HG02973 (cell line): ENCODE data around the gene SDK2.
"Not testable (repeated sequence)": the region's sequence is repeated elsewhere in the genome, so short reads cannot be mapped to it uniquely, and the experiment has no call there.

Source experiments
- ATAC-seq: cut with Tn5 transposase; IDR thresholded peaks from one replicate; pipeline ENCODE4 v1.9.1; 2021; ENCODE audit warnings: moderate library complexity; ENCODE audit not compliant: unreplicated experiment

The SDK2 gene

GRCh38 chr17:73337330-73337710 is 306.9 kb downstream of the SDK2 start:
- ATAC-seq, result no peak

- ATAC-seq, result no peak
Measured at GRCh38 chr17:73336408-73337329, 307.6 kb downstream of the SDK2 start.

DNA sequence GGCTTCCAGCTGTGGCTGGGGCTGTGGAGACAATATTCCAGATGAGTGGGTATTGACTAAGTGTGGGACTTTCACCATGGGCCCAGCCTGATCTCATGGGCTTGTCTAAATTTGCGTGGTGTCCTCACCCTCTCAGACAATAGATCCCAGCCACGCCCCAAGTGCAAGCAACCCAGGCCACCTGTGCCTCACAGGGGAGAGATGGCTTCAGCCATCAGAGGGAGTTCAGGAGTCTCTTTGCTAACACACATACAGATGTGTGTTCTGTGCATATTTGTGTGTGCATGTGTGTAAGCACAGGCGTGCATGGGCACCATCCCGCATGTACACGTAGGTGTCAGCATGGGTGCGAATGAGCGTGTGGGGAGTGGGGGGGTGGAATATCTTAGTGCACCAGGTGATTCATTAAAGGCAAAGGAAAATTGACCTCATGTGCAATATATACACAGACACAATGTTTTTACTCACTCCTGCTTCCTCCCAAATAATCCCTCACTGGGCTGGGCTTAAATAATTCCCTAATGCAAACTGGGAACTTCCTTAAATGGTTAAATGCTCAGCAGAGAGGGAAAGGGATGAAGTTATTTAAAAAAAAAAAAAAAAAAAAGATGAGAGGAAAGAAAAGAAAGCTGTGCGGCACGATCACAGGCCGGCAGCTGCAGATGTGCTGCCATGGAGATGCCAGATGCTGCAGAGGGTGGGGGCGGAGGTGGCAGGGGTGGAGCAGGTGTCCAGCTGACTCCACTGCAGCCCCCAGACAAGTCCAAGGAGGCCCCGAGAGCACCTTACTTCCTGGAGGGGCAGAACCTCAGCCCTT is 308.4 kb downstream of the SDK2 start:
- no peak for ATAC-seq

DNA sequence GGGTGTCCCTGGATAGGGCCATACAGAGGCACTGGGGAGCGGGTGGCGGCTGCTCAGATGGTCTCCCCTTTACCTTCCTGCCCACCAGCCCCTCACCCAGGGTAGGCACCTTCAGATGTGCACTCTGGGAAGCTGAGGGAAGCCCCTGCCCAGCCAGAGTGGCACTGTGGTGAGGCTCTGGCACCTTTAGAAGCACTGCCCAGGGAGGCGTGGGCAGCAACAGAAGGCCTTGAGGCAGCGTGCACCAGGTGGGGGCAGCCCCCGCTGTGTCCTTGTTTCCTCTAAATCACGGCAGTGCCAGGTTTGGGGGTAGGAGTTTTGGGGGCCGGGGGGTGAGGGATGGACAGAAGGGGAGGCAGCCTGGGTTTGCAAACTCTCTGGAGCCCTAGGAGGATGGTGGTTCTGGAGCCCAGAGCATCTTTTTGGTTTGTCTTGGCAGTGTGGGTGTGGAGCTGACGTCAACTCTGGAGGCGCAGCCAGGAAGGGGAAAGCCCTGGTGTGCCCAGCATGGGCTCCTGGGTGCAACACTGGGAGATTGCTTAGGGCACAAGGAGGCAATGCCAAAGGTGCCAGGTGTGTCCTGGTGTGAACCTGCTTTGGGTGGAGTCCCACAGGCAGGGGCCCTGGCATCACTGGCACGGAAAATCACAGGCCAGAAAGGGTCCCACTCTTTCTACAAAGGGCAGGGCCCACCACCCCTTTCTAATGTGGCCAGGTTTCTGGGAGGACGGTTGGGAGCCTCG is 309.3 kb downstream of the SDK2 start:
- no peak for ATAC-seq

- ATAC-seq, result not testable (repeated sequence)
Measured at GRCh38 chr17:73333445-73333844, 310.8 kb downstream of the SDK2 start.

DNA sequence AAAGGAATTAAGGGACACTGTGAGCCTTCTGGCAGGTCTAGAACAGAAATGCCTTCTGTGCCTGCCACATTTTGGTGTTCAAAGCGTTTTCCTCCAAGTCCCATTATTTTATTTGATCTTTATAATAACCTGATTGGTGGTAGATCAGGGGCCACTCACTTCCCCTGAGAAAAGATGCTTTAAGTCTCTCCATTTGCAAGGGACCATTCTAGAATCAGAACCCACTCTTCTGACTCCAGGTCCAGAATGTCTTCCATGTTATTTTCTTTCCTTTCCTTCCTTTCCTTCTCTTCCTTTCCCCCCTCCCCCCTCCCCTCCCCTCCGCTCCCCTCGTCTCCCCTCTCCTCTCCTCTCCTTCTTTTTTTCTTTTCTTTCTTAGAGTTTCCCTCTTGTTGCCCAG is 313.2 kb downstream of the SDK2 start:
- ATAC-seq, result no peak

- ATAC-seq, result no peak
Measured at GRCh38 chr17:73327676-73328075, 316.6 kb downstream of the SDK2 start.

- no peak for ATAC-seq
Measured at GRCh38 chr17:73325527-73325842, 318.8 kb downstream of the SDK2 start.

- no peak for ATAC-seq
Measured at GRCh38 chr17:73324711-73325526, 319.3 kb downstream of the SDK2 start.

- no peak for ATAC-seq
Measured at GRCh38 chr17:73324160-73324475, 320.1 kb downstream of the SDK2 start.

- ATAC-seq, result no peak
Measured at GRCh38 chr17:73323409-73324159, 320.7 kb downstream of the SDK2 start.

DNA sequence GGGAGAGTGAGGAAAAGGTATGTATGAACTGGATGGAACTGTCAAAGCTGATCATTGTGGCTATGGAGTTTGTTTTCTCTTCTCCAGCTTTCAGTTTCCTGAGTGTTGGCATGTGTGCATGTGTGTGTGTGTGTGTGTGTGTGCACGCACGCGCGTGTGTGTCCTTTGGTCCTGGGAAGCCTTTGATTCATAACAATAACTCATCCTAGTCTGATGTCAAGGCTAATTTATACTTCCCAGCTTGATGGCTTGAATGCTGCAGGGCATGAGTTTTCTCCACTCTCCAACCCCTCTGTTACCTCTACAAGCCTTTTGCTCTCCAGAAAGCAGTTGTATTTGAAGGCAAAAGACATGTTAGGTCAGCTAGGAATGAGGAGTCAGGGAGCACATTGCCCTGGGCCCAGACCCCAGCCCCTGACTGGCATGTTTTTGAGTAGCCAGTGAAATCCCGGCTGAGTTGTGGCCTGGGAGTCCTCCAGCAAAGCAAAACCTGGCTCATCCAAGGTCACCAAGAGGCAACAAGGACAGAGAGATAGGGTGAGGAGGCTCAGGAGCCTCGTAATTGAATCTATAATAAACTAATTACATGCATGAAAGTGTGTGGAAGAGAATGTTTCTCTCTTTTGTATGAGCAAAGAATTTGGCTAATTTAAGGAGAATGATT is 323.5 kb downstream of the SDK2 start:
- ATAC-seq, result no peak

DNA sequence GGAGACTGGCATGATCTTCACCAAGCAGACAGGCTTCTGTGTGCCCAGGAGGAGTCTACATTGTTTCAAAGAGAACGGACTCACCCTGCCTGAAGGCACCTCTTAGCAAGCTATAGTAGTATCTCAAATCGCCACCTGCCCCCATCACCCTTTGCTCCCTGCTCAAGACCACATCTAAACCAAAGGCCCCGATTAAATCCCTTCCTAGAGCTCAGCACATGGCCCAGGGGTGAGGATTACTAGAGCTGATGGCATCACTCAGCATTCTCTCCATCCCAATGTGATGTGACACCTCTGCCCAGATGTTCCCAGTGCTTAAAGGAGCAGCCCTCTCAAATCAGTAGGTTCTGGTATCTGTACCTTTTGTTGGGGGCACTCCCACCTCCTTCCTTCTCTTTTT is 324.5 kb downstream of the SDK2 start:
- ATAC-seq, result no peak

- no peak for ATAC-seq
Measured at GRCh38 chr17:73318836-73319235, 325.4 kb downstream of the SDK2 start.

GRCh38 chr17:73318427-73318813 is 325.8 kb downstream of the SDK2 start:
- no peak for ATAC-seq

GRCh38 chr17:73317513-73318426 is 326.5 kb downstream of the SDK2 start:
- no peak for ATAC-seq

GRCh38 chr17:73316919-73317505 is 327.2 kb downstream of the SDK2 start:
- ATAC-seq, result no peak

DNA sequence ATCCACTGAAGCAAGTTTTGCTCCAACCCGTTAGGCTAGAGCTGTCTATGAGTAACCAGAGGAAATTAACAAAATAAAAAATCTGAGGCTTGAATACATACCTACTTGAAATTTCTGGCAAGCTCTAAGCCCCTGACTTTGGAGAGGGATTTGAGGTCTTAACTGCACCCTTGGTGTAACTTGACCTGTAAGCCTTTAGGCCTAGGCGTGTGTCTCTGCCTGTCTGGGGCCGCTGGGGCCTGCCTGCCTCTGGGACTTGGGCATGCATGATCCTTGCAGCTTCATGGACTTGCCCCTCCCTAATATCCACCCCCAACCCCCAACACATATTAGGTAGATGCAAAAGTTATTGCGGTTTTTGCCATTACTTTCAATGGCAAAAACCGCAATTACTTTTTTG is 328.8 kb downstream of the SDK2 start:
- ATAC-seq, result no peak
